IMR-90 (cell line): ENCODE data around the gene ZC3H14. TPM values are rescaled to one million over a fixed set of nuclear protein-coding genes. Genes with fewer than 3 reads are reported as not detected.

ENCODE experiments used
- ATAC-seq: fragments of 200-7000 bp; cut with Tn5 transposase; 2 replicates; pipeline ENCODE4 v1.9.1; 2020; ENCODE audit warnings: low read depth, mild to moderate bottlenecking, moderate library complexity
- BruUV-seq: library from RNA; stranded (reverse); fragments of 400-500 nt; replicated peaks from 2 replicates; lab custom pipeline; 2021; lab: Mats Ljungman, UMichigan
- CTCF ChIA-PET: fragments of 300-600 bp; formaldehyde crosslinking; extraction: SDS; loops from one replicate; lab custom pipeline; 2021; ENCODE audit warnings: antibody characterized with exemption; lab: Yijun Ruan, JAX
- POLR2A ChIA-PET: fragments of 300-600 bp; sonication (Branson Sonifier 250); formaldehyde crosslinking; loops from one replicate; lab custom pipeline; 2022; ENCODE audit warnings: antibody characterized with exemption; ENCODE audit not compliant: unreplicated experiment; lab: Charles Lee
- DNase-seq: peaks from one replicate; pipeline ENCODE4 v3.0.0; 2013
- H2AFZ ChIP-seq: replicated peaks from 2 replicates; pipeline ENCODE3; 2013; ENCODE audit warnings: low read length, mild to moderate bottlenecking; ENCODE audit not compliant: poor library complexity
- H2AK5ac ChIP-seq: 2 replicates; pipeline ENCODE4 v1.6.1; 2013; ENCODE audit warnings: low read depth, low read length, inconsistent platforms
- H2AK9ac ChIP-seq: replicated peaks from 2 replicates; pipeline ENCODE3; 2013; ENCODE audit warnings: mild to moderate bottlenecking, low read depth, low read length, moderate library complexity; ENCODE audit not compliant: poor library complexity
- H2BK120ac ChIP-seq: 2 replicates; pipeline ENCODE4 v1.6.1; 2013; ENCODE audit warnings: low read depth, low read length, inconsistent platforms
- H2BK15ac ChIP-seq: 3 replicates; pipeline ENCODE4 v1.6.1; 2013; ENCODE audit warnings: low read depth, low read length, inconsistent platforms
- H2BK20ac ChIP-seq: 2 replicates; pipeline ENCODE4 v1.6.1; 2013; ENCODE audit warnings: low read depth, mild to moderate bottlenecking, inconsistent platforms, low read length, moderate library complexity
- H2BK5ac ChIP-seq: 2 replicates; pipeline ENCODE4 v1.6.1; 2013; ENCODE audit warnings: mild to moderate bottlenecking, low read depth, low read length, inconsistent platforms; ENCODE audit not compliant: poor library complexity, severe bottlenecking
- H3K14ac ChIP-seq: replicated peaks from 2 replicates; pipeline ENCODE4 v1.6.1; 2013; ENCODE audit warnings: low read depth, low read length, inconsistent platforms
- H3K18ac ChIP-seq: 2 replicates; pipeline ENCODE4 v1.6.1; 2013; ENCODE audit warnings: low read depth, low read length, control low read depth
- H3K23ac ChIP-seq: 2 replicates; pipeline ENCODE4 v1.6.1; 2013; ENCODE audit warnings: low read depth, low read length, inconsistent platforms
- H3K27ac ChIP-seq: 2 replicates; pipeline ENCODE4 v1.5.1; 2013; ENCODE audit warnings: mild to moderate bottlenecking, control low read depth, low read length; ENCODE audit not compliant: insufficient read depth
- H3K27me3 ChIP-seq: 2 replicates; pipeline ENCODE4 v1.6.1; 2013; ENCODE audit warnings: low read length; ENCODE audit not compliant: control insufficient read depth, insufficient read depth
- H3K36me3 ChIP-seq: 2 replicates; pipeline ENCODE4 v1.6.1; 2013; ENCODE audit warnings: low read length, mixed read lengths; ENCODE audit not compliant: control insufficient read depth, insufficient read depth
- H3K4ac ChIP-seq: 2 replicates; pipeline ENCODE4 v1.6.1; 2013; ENCODE audit warnings: low read depth, low read length, inconsistent platforms
- H3K4me1 ChIP-seq: 2 replicates; pipeline ENCODE4 v1.6.1; 2013; ENCODE audit warnings: low read length, mixed read lengths; ENCODE audit not compliant: control insufficient read depth, insufficient read depth
- H3K4me2 ChIP-seq: 2 replicates; pipeline ENCODE4 v1.6.1; 2013; ENCODE audit warnings: low read depth, mild to moderate bottlenecking, control low read depth, low read length, moderate library complexity
- H3K4me3 ChIP-seq: 2 replicates; pipeline ENCODE4 v1.5.1; 2013; ENCODE audit warnings: low read depth, mild to moderate bottlenecking, control low read depth, low read length, moderate library complexity; ENCODE audit not compliant: insufficient read depth
- H3K56ac ChIP-seq: 2 replicates; pipeline ENCODE4 v1.6.1; 2013; ENCODE audit warnings: low read length, inconsistent platforms; ENCODE audit not compliant: insufficient read depth; ENCODE audit errors: extremely low read depth
- H3K79me1 ChIP-seq, 2 experiments: 2 replicates each; pipeline ENCODE4 v1.6.1; 2013; ENCODE audit warnings: low read length in 2 of 2, inconsistent platforms in 1 of 2, low read depth in 1 of 2
- H3K9ac ChIP-seq: 2 replicates; pipeline ENCODE4 v1.6.1; 2013; ENCODE audit warnings: low read depth, low read length, control low read depth
- H3K9me1 ChIP-seq: 2 replicates; pipeline ENCODE4 v1.6.1; 2013; ENCODE audit warnings: low read length, inconsistent platforms; ENCODE audit not compliant: insufficient read depth
- H3K9me3 ChIP-seq: 2 replicates; pipeline ENCODE4 v1.6.1; 2013; ENCODE audit warnings: low read length; ENCODE audit not compliant: control insufficient read depth, insufficient read depth
- H4K20me1 ChIP-seq: 2 replicates; pipeline ENCODE4 v1.6.1; 2013; ENCODE audit warnings: low read length, inconsistent platforms; ENCODE audit not compliant: insufficient read depth
- H4K5ac ChIP-seq: 2 replicates; pipeline ENCODE4 v1.6.1; 2013; ENCODE audit warnings: mild to moderate bottlenecking, low read depth, low read length, control low read depth
- H4K8ac ChIP-seq, 2 experiments: 2 replicates each; pipeline ENCODE4 v1.6.1; 2013; ENCODE audit warnings: low read depth in 2 of 2, low read length in 2 of 2, control low read depth in 1 of 2, inconsistent platforms in 1 of 2
- H4K91ac ChIP-seq: 2 replicates; pipeline ENCODE4 v1.6.1; 2013; ENCODE audit warnings: low read depth, low read length, inconsistent platforms; ENCODE audit not compliant: insufficient read depth
- CHD1 ChIP-seq: IDR thresholded peaks from 2 replicates; pipeline ENCODE4 v1.6.1; 2012; ENCODE audit warnings: low read depth, low read length, improper control_type of control experiment
- CTCF ChIP-seq: conservative IDR thresholded peaks from 2 replicates; pipeline ENCODE4 v1.5.1; 2012; ENCODE audit warnings: mild to moderate bottlenecking, low read depth, low read length, improper control_type of control experiment
- ELK1 ChIP-seq: fragments of 150-350 bp; IDR thresholded peaks from 2 replicates; pipeline ENCODE4 v1.6.1; 2016; ENCODE audit warnings: low read depth, mild to moderate bottlenecking, low read length, moderate library complexity, borderline replicate concordance
- MAZ ChIP-seq: IDR thresholded peaks from 2 replicates; pipeline ENCODE4 v1.6.1; 2012; ENCODE audit warnings: low read depth, mild to moderate bottlenecking, low read length, improper control_type of control experiment, moderate library complexity, borderline replicate concordance
- NFE2L2 ChIP-seq: fragments of 150-350 bp; IDR thresholded peaks from 2 replicates; pipeline ENCODE4 v1.6.1; 2016; ENCODE audit warnings: low read depth, mild to moderate bottlenecking, low read length
- POLR2A ChIP-seq: IDR thresholded peaks from 2 replicates; pipeline ENCODE4 v1.6.1; 2012; ENCODE audit warnings: mild to moderate bottlenecking, low read depth, low read length
- RAD21 ChIP-seq: IDR thresholded peaks from 2 replicates; pipeline ENCODE4 v1.6.1; 2012; ENCODE audit warnings: low read length, improper control_type of control experiment
- RFX5 ChIP-seq: IDR thresholded peaks from 2 replicates; pipeline ENCODE4 v1.8.0; 2012; ENCODE audit warnings: low read depth, mild to moderate bottlenecking, low read length, moderate library complexity
- SMC3 ChIP-seq: fragments of 150-350 bp; IDR thresholded peaks from 2 replicates; pipeline ENCODE4 v1.6.1; 2016; ENCODE audit warnings: low read depth, mild to moderate bottlenecking, antibody characterized with exemption, low read length, moderate library complexity
- WGBS, 2 experiments: methylation state at CpG; one replicate each; pipeline versions ENCODE4 v1.1.5 to v1.1.7; 2013; ENCODE audit warnings: missing lambda C conversion rate in 2 of 2; ENCODE audit not compliant: insufficient read length in 1 of 2; ENCODE audit errors: extremely low coverage in 2 of 2; 5-methylcytosine and 5-hydroxymethylcytosine counted together
- dilution Hi-C: fragments of 300-500 bp; cut with HindIII; formaldehyde crosslinking; loops from one replicate; pipeline ENCODE4 v1.14.3; 2018; ENCODE audit warnings: low sequenced_read_pairs; ENCODE audit not compliant: unreplicated experiment
- in situ Hi-C: fragments of 300-500 bp; cut with MboI; formaldehyde crosslinking; loops from 3 replicates; pipeline ENCODE4 v1.14.3; 2019; ENCODE audit warnings: low sequenced_read_pairs, inconsistent platforms, mixed read lengths
- intact Hi-C: fragments of 100-400 bp; cut with micrococcal nuclease; formaldehyde crosslinking; loops from 2 replicates; pipeline ENCODE4 v1.10.0; 2022
- polyA plus RNA-seq, 3 experiments: library from polyadenylated mRNA; depleted of rRNA; stranded (reverse); fragments of >200 nt; gene quantifications; 2 replicates each; pipeline ENCODE4 v1.2.3, GENCODE V29; 2012; ENCODE audit warnings: low replicate concordance in 1 of 3
- total RNA-seq: library from RNA; depleted of rRNA; stranded (reverse); fragments of >200 nt; gene quantifications from 2 replicates; pipeline ENCODE4 v1.2.3, GENCODE V29; 2012
- TF ChIP-seq, protein P1 (sequence below): fragments of 150-350 bp; IDR thresholded peaks from 2 replicates; pipeline ENCODE4 v1.6.1; 2017; ENCODE audit warnings: mild to moderate bottlenecking, antibody characterized with exemption, low read length, low read depth

Gene ZC3H14
- total and polyA plus RNA-seq, 2 of the 4 experiments (the other 2 are of a cell fraction), result 72.5 to 111 TPM

DNA sequence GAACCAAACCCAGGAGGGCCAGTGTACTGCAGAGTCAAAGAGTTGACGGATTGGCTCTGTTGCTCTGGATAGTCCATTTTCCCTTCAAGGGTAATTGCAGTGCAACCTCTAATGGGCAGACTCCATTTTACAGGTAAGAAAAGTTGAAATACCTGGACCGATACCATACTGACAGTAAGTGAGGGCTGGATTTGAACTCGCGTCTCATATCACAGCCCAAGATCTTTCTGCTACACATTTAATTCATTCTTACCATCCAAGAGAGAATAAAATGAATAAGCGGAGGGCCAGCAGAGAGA is 356 bp upstream of the ZC3H14 start:
- Histone ChIP-seq H3K4me2 (peak overlapping the region; percentile 86), H3K36me3 (no peaks in the 10 kb centered on the region), H2AFZ (peak overlapping the region; percentile 100), H4K5ac (peak overlapping the region; percentile 14; the same call in 1 of the 2 replicates), H3K27ac (no peak overlapping the region), H3K18ac (no peak overlapping the region), H3K27me3 (no peaks in the 10 kb centered on the region), H2BK20ac (no peak overlapping the region), H3K9me3 (no peaks in the 10 kb centered on the region), H3K9me1 (0 out of 2 replicates have a peak, but pooled peaks cover 3% of the 10 kb centered on the region), H3K23ac (peak overlapping the region; percentile 1; the same call in 1 of the 2 replicates), H2BK120ac (no peak overlapping the region), H4K20me1 (peaks cover 15% of the 10 kb centered on the region), H3K4ac (peak overlapping the region; percentile 59), H2AK9ac (peak overlapping the region; percentile 94), H2AK5ac (peak overlapping the region; percentile 84), H3K9ac (peak overlapping the region; percentile 58; the same call in 1 of the 2 replicates), H3K4me3 (peak overlapping the region; percentile 98), H3K56ac (peak overlapping the region; percentile 75), H4K8ac (peak overlapping the region; percentile 74 to 91; a peak in 3 of 4 replicates), H3K14ac (peak overlapping the region; percentile 15), H3K79me1 (peaks cover 0 to 17% of the 10 kb centered on the region in 2 experiments; a peak in 3 of 4 replicates), H2BK15ac (peak overlapping the region; percentile 25; the same call in 1 of the 3 replicates), H2BK5ac (no peak overlapping the region), H3K4me1 (peaks cover 6% of the 10 kb centered on the region; the same call in 1 of the 2 replicates), H4K91ac (peak overlapping the region; percentile 8; the same call in 1 of the 2 replicates)
- ATAC-seq (no peak), DNase-seq (no peak)
- intact Hi-C loops (loop anchor here (5.0 kb wide), 2 partner anchors 175 to 615 kb away; partner anchors contain the start of gene SPATA7), dilution Hi-C loops (no loop called here), in situ Hi-C loops (no loop called here)
- no TSS peak for BruUV-seq
- ChIA-PET CTCF (no interaction called here), POLR2A (no interaction called here)
- TF ChIP-seq RAD21 (no peak), NFE2L2 (no peak), POLR2A (no peak), MAZ (no peak), CTCF (no peak), ELK1 (no peak), SMC3 (no peak), CHD1 (no peak), RFX5 (no peak)
- TF ChIP-seq, protein P1, sequence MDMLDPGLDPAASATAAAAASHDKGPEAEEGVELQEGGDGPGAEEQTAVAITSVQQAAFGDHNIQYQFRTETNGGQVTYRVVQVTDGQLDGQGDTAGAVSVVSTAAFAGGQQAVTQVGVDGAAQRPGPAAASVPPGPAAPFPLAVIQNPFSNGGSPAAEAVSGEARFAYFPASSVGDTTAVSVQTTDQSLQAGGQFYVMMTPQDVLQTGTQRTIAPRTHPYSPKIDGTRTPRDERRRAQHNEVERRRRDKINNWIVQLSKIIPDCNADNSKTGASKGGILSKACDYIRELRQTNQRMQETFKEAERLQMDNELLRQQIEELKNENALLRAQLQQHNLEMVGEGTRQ, result no peak
- no CpG with 5 or more reads among the region's 5 CpGs for WGBS, 2 experiments
